HG03025 (cell line): ENCODE measurements around the gene MTERF2.
"Not testable (repeated sequence)": the region's sequence is repeated elsewhere in the genome, so short reads cannot be mapped to it uniquely, and the experiment has no call there.

ENCODE experiments used
- ATAC-seq: cut with Tn5 transposase; IDR thresholded peaks from one replicate; pipeline ENCODE4 v1.9.1; 2021; ENCODE audit warnings: mild to moderate bottlenecking, moderate library complexity; ENCODE audit not compliant: unreplicated experiment, low FRiP score

Gene MTERF2, protein sequence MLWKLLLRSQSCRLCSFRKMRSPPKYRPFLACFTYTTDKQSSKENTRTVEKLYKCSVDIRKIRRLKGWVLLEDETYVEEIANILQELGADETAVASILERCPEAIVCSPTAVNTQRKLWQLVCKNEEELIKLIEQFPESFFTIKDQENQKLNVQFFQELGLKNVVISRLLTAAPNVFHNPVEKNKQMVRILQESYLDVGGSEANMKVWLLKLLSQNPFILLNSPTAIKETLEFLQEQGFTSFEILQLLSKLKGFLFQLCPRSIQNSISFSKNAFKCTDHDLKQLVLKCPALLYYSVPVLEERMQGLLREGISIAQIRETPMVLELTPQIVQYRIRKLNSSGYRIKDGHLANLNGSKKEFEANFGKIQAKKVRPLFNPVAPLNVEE

DNA sequence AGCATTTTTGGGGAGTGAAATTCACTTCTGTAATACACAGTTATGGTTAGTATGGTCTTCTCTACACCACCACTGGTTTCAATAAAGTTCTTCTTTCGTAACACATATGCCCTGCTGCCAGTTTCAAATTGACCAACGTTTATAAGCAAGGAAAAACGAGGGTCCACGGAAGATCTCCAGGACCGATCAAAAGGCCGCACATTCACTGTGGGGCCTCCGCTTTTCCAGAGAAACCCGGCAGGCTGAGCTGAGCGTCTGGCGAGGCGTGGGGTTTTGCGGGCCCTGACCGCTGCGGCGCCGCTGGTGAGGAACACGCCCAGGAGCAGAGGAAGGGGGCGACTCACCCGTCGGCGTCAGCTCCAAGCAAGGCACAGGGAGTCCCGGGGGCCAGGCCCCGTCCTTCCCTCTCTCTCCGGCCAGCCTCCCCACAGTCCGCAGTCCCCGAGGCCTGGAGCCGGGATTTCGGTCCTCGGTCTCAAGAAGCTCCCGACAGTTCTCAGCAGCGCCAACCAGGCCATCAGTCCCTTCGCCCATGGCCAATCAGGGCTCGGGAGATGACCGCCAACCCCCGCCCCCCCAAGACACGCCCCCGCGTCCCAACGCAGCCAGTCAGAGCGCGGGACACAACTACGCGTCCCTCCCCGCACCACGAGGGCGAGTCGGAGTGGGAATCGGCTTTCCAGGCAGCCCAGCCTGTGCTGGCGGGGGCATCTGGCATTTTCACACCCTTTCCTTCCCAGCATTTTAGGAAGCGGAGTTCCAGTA lies at the start of gene MTERF2:
TSS of gene MTERF2 (minus strand) at position 522 of the 765 bp plus-strand sequence. CDS start 8,432 bp downstream, outside the sequence.
- ATAC-seq, result peak; percentile 92

DNA sequence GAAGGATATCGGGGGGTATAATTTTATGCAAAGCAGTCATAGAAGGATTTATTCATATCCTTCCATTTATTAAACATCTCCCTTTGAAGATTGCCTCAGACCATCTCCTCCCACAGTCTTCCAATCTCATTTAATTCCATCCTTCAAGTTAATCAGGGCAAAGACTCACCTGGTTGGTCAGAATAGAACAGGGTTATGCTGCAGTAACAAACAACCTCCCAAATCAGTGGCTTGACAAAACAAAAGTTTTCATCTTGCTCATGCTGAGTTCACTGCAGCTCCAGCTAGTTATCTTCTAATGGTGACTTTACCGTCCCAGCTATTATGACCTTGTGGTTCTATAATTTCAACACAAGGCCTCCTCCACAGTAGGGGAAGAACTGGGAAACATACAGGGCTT lies 48.8 kb upstream of the MTERF2 start:
- ATAC-seq, result no peak

DNA sequence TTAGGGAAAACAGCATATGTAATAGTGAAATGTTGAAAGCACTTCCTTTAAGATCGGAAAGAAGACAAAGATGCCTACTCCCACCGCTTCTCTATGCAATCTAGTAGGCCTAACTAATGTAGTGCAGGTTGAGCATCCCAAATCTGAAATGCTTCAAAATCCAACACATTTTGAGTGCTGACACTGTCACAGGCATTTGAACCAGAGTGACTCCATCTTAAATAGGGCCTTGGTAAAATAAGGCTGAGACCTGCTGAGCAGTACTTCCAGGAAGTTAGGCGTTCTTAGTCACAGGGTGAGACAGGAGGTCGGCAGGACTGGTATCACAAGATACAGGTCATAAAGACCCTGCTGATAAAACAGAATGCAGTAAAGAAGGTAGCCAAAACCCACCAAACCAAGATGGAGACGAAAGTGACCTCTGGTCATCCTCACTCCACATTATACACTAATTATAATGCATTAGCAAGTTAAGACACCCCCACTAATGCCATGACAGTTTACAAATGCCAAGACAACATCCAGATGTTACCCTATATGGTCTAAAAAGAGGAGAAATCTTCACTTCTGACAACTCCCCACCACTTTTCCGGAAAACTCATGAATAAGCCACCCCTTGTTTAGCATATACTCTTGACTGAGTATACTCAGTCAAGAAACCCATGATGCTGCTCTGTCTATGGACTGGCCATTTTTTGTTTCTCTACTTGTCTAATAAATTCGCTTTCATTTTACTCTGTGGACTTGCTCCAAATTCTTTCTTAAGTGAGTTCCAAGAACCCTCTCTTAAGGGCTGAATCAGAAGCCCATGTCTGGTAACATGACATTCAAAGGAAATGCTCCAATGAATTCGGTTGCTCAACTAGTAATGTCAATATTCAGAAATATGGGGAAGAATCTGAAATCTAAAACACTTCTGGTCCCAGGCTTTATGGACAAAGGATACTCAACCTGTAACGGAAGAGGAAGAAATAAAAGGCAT lies 47.1 kb upstream of the MTERF2 start:
- ATAC-seq, result no peak

DNA sequence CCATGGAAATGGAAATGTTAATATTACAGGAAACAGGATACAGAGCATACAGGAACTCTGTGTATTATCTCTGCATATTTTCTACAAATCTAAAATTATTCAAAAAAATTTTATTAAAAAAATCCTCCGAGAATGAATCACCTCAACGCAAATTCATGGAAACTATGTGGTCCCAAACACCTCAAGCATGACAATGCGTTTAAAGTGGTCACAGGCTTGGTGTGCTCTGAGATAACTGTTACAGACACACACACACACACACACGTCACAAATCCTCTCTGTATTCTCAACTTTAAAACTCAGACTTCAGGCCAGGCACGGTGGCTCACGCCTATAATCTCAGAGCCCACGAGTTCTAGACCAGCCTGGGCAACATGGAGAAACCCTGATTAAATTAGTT lies 45.3 kb upstream of the MTERF2 start:
- no peak for ATAC-seq

DNA sequence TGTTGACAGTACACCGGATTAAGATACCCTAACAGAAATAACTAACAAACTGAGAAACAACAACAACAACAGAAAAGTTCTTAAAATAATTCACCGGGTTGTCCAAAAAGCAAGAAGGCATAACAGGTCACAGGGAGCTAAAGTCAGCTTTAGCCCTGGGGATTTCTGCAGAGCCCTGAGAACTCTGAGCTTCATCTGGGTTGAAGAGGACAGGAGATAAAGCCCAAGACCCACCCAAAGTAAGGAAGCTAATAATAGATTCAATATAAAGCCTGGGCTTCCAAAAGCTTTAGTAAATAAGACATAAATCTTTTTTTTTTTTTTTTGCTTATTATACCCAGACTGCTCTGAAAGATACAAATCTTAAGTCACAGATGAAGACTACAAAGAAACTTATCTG lies 44.1 kb upstream of the MTERF2 start:
- ATAC-seq, result no peak

DNA sequence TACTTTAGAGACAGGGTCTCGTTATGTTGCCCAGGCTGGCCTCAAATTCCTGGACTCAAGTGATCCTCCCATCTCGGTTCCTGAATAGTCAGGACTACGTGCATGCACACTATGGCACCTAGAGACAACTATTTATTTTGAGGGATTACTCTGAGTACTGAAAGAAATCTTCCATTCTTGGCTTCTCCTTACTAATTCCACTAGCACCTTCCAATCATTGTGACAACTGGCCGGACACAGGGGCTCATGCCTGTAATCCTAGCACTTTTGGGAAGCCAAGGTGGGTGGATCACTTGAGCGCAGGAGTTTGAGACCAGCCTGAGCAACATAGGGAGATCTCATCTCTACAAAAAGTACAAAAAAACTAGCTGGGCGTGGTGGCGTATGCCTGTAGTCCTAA lies 42.1 kb upstream of the MTERF2 start:
- no peak for ATAC-seq

DNA sequence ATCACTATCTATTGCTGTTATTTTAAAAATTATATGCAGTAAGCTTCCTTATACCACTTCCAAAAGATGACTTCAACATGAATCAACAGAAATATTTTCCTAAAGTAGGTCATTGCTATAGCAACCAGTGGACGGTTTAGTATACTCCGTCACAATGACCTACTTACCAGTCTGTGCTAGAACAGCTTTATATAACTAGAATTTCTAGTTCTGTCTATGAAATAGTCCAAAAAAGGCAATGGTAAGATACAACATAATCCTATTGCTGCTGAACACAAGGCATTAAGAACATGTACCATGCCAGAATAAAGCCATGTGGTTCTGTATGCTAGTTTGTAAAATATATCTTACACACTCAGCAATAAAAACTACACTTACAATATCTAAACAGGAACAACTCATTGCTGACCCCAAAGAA lies 40.7 kb upstream of the MTERF2 start:
- ATAC-seq, result no peak

DNA sequence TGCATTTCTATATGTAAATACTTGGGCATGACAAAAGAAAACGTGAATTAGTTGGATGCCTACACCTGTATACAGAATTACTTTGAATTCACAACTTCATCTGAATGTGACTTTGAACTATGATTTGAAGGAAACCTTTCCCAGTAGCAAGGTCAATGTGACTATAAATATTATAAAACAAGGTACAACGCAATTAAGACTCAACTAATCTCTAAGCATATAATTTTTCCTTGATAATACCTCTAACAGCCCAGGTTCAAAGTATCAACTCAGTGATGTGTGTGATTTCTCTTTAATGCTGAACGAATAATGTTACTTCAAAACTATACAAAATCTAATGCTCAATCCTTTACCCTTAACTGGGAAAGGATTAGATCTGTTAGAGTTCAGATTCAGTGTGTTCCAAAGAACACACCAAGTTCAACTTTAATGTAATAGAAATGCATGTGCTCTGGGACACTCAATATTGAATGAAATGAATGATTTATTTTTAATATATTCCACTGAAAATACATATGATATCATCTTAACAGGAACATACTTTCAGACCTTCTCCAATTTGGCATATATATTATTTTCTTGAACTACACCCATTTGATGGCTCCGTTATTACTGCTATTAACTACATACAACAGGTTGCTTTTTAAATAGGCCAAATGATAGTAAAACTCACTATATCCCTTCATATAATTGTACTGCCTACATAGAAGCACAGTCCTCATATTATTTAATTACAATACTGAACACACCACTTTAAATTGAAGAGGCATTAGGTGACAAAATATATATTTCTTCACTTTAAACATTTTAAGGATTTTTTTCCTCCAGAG lies 40.1 kb upstream of the MTERF2 start:
- ATAC-seq, result no peak

DNA sequence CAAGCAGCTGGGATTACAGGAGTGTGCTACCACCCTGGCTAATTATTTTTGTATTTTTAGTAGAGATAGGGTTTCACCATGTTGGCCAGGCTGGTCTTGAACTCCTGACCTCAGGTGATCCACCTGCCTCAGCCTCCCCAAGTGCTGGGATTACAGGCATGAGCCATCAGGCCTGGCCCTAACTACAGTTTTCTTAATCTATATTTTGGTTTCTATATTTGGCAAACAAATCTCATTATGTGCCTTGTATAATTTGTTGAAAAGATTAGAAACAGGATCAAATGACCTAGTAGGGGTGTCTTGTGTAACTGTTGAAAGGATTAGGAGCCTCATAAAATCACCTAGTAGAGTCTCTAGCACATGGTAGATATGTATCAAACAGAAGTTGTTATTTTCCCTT lies 39.4 kb upstream of the MTERF2 start:
- not testable (repeated sequence) for ATAC-seq

DNA sequence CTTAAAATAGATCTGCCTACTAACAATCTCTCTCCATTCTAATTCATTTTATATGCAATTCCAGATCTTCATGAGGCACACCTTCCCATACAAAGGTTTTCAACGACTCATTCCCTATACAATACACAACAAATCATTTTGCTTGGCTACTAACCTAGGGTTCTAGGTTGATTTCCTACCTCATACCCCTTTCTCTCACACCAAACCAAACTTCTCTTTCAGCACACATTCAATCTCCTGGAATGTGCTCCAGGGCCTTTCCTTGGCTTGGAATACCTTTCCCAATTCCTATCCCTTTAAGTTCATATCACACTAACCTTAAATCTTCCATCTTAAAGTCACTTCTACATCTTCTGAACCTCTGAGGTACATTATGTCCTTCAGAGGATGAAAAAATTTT lies 38.7 kb upstream of the MTERF2 start:
- no peak for ATAC-seq

DNA sequence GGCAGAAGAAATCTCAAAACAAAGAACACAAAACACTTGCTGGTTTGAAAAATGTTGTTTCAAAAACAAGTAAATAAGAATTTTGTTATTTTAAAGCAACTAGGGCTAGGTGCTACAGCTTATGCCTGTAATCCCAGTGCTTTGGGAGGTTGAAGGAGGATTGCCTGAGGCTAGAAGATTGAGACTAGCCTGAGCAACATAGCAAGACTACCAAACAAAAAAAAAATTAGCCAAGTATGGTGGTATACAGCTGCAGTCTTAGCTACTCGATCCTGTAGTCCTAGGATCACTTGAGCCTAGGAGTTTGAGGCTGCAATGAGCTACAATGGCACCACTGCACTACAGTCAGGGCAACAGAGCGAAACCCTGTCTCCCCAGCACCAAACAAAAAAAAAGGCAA lies 32.6 kb upstream of the MTERF2 start:
- no peak for ATAC-seq

DNA sequence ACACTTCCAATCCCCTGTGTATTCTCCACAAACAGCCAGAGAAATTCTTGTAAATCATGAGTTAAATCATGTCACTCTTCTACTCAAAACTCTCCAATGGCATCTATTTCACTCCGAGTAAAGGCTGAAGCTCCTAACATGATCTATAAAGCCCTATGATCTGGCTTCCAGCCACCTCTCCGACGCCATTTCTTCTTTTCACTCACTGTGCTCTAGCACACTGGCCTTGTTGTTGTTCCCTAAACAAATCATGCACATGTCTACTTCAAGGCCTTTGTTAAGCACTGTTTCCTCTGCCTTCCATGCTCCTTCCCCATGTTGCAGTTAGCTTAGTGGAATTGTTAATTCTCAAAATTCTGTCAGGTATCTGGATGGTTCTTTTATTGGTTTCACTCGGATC lies 30.1 kb upstream of the MTERF2 start:
- no peak for ATAC-seq

DNA sequence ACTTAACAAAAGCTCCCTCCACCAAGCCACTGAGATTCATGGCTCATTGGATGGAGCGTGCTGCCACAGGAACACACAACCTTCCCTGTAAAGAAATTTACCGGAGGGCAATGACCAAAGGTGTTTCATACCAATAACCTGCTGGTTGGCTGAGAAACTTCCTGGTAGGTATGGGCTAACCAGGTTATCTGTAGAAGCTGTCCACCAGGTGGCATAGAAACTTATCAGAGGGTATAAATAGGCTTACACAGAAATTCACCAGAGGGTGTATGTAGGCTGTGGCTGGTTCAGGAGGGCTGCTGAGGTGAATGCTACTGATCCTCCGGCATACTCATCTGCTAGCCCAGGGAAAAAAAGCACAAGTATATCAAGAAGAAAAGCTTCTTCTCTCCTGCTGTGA lies 27.1 kb upstream of the MTERF2 start:
- no peak for ATAC-seq

DNA sequence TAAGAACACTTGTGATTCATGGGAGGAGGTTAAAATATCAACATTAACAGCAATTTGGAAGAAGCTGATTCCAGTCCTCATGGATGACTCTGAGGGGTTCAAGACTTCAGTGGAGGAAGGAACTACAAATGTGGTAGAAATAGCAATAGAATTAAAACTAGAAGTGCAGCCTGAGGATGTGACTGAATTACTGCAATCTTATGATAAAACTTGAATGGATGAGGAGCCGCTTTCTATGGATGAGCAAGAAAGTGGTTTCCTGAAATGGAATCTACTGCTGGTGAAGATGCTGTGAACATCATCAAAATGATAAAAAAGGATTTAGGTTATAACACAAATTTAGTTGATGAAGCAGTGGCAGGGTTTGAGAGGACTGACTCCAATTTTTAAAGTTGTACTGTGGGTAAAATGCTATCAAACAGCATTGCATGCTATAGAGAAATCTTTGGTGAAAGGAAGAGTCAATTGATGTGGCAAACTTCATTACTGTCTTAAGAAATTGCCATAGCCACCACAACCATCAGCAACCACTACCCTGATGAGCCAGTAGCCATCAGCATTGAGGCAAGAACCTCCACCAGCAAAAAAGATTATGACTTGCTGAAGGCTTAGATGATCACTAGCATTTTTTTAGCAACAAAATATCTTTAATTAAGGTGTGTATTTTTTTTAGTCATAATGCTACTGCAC lies 25.9 kb upstream of the MTERF2 start:
- no peak for ATAC-seq

DNA sequence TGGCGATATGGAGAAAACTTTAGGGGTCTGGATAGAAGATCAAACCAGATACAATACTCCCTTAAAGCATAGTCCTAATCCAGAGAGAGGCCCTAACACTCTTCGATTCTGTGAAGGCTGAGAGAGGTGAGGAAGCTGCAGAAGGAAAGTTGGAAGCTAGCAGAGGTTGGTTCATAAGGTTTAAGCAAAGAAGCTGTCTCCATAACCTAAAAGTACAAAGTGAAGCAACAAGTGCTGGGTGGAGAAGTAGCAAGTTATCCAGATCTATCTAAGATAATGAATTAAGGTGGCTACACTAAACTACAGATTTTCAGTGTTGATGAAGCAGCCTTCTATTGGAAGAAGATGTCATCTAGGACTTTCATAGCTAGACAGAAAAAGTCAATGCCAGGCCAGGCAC lies 24.6 kb upstream of the MTERF2 start:
- no peak for ATAC-seq

DNA sequence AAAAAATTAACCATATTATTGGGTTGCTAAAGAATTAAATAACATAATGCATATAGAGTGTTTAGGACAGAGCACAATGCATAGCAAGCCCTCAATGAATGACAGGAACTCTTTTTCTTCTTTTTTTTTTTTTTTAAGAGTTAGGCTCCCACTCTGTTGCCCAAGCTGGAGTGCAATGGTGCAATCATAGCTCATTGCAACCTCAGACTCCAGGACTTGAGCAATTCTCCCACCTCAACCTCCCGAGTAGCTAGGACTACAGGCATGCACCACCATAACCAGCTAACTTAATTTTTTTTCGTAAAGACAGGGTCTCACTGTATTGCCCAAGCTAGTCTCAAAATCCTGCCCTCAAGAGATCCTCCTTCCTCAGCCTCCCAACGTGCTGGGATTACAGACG lies 20.5 kb upstream of the MTERF2 start:
- no peak for ATAC-seq

DNA sequence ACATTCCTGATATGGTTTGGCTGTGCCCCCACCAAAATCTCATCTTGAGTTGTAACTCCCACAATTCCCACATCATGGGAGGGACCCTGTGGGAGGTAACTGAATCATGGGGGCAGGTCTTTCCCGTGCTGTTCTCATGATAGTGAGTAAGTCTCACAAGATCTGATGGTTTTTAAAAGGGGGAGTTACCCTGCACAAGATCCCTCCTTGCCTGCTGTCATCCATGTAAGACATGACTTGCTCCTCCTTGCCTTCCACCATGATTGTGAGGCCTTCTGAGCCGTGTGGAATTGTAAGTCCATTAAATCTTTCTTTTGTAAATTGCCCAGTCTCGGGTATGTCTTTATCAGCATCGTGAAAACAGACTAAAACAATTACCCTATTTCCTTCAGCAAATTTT lies 15.7 kb upstream of the MTERF2 start:
- not testable (repeated sequence) for ATAC-seq

DNA sequence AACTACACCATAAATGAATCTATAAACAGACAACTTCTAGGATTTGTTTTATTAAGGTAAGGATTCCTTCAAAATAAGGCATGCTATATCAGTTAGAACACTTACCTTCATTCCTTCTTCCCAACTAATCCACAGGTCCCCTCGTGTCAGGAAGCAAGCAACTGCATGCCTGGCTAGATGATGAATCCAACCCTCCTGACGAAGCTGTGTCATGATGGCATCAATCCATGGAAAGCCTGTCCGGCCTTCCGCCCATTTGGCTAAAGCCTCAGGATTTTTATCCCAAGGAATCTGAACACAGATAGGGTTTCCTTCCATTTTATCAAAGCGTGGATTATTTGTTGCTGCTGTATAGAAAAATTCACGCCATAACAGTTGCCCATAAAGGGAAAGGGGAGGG lies 12.5 kb upstream of the MTERF2 start:
- ATAC-seq, result no peak

DNA sequence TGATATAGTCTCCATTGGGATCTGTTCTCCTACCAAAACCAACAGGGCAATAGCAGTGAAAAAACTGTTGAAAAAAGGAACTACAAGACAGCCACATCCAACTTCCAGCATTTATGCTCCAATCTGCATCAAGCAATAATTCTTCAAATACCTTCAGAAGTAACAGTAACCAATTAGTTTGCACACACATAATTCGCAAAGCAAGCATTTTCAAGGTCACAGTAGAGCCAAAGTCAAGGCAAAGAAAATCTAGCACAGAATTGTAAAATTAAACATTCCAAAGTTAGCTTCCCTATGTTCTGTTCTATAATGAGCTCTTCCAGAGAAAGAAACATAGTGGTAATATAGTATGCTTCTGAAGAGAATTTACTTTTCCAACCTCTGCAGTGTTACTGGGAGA lies 11.0 kb upstream of the MTERF2 start:
- ATAC-seq, result no peak
